Nephron progenitor cell (in vitro differentiated cells): ENCODE results near the gene EI24.
A peak's percentile ranks its signal among the peaks of the same experiment; 100 is the strongest.

ENCODE experiments used
- DNase-seq: peaks from one replicate; pipeline ENCODE4 v3.0.0; 2021
- H3K27ac Mint-ChIP-seq: 2 replicates; pipeline ENCODE4 v1.8.0; 2021; ENCODE audit warnings: mild to moderate bottlenecking, moderate library complexity, mixed read lengths
- H3K27me3 Mint-ChIP-seq: 2 replicates; pipeline ENCODE4 v1.8.0; 2021; ENCODE audit warnings: mild to moderate bottlenecking, low read depth, mixed read lengths; ENCODE audit not compliant: poor library complexity
- H3K36me3 Mint-ChIP-seq: 2 replicates; pipeline ENCODE4 v1.8.0; 2021; ENCODE audit warnings: low read depth, mixed read lengths
- H3K4me1 Mint-ChIP-seq: 2 replicates; pipeline ENCODE4 v1.8.0; 2021; ENCODE audit warnings: mixed read lengths
- H3K4me3 Mint-ChIP-seq: 2 replicates; pipeline ENCODE4 v1.8.0; 2021; ENCODE audit warnings: mild to moderate bottlenecking, moderate library complexity, mixed read lengths
- H3K9me3 Mint-ChIP-seq: 2 replicates; pipeline ENCODE4 v1.8.0; 2021; ENCODE audit warnings: mild to moderate bottlenecking, moderate library complexity, mixed read lengths
- CTCF ChIP-seq: fragments of 200-600 bp; sonication (generic); IDR thresholded peaks from 2 replicates; pipeline ENCODE4 v1.5.0; 2021; ENCODE audit warnings: antibody characterized with exemption

The EI24 gene

GRCh38 chr11:125559888-125560287 lies 9.4 kb upstream of the EI24 start:
- TF ChIP-seq CTCF, result no peak
- H3K27ac Mint-ChIP-seq, result no peak overlapping the region

GRCh38 chr11:125561924-125562323 lies 7.4 kb upstream of the EI24 start:
- Mint-ChIP-seq H3K4me3 (no peak overlapping the region), H3K36me3 (no peaks in the 10 kb centered on the region), H3K4me1 (no peaks in the 10 kb centered on the region)

More at GRCh38 chr11:125559888-125560287, 9.4 kb upstream of the EI24 start:
- Mint-ChIP-seq H3K4me3 (no peak overlapping the region), H3K4me1 (no peaks in the 10 kb centered on the region), H3K27me3 (peaks cover 8% of the 10 kb centered on the region), H3K36me3 (no peaks in the 10 kb centered on the region), H3K9me3 (peaks cover 24% of the 10 kb centered on the region)
- no peak for DNase-seq

GRCh38 chr11:125562430-125562829 lies 6.8 kb upstream of the EI24 start:
- Mint-ChIP-seq H3K27me3 (peaks cover 4% of the 10 kb centered on the region), H3K27ac (no peak overlapping the region), H3K4me3 (no peak overlapping the region), H3K36me3 (no peaks in the 10 kb centered on the region), H3K9me3 (peaks cover 10% of the 10 kb centered on the region), H3K4me1 (no peaks in the 10 kb centered on the region)
- no peak for DNase-seq
- no peak for TF ChIP-seq CTCF

More at GRCh38 chr11:125561924-125562323, 7.4 kb upstream of the EI24 start:
- Mint-ChIP-seq H3K27me3 (peaks cover 4% of the 10 kb centered on the region), H3K9me3 (peaks cover 11% of the 10 kb centered on the region), H3K27ac (no peak overlapping the region)
- DNase-seq, result no peak
- no peak for TF ChIP-seq CTCF

GRCh38 chr11:125564357-125564756 lies 4.9 kb upstream of the EI24 start:
- H3K27me3 Mint-ChIP-seq, result peaks cover 7% of the 10 kb centered on the region
- H3K4me3 Mint-ChIP-seq, result no peak overlapping the region
- TF ChIP-seq CTCF, result no peak
- no peaks in the 10 kb centered on the region for H3K36me3 Mint-ChIP-seq
- no peaks in the 10 kb centered on the region for H3K4me1 Mint-ChIP-seq
- no peak for DNase-seq
- peaks cover 9% of the 10 kb centered on the region for H3K9me3 Mint-ChIP-seq
- H3K27ac Mint-ChIP-seq, result no peak overlapping the region

DNA sequence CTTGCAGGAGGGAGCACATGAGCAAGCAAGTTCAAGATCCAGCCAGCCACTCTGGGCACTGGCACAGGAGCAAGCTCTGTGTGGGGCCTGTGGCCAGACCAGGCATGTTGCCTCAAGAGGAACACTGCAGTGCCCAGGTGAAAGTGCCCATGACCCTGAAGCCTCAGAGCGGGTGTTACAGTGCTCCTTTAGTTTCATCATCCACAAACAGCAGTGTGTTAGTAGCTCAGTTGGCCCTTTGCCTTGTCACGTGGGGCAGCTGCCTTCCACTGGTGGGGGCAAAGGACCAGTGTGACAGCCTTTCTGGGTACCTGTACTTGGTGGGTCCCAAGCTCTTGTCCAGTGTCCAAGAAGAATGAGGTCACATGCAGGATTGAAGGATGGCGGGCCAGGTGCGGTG lies 3.0 kb upstream of the EI24 start:
- peaks cover 15% of the 10 kb centered on the region for H3K4me1 Mint-ChIP-seq
- H3K27ac Mint-ChIP-seq, result no peak overlapping the region
- TF ChIP-seq CTCF, result no peak
- peaks cover 4% of the 10 kb centered on the region for H3K27me3 Mint-ChIP-seq
- H3K9me3 Mint-ChIP-seq, result peaks cover 9% of the 10 kb centered on the region
- no peaks in the 10 kb centered on the region for H3K36me3 Mint-ChIP-seq
- DNase-seq, result no peak
- no peak overlapping the region for H3K4me3 Mint-ChIP-seq

DNA sequence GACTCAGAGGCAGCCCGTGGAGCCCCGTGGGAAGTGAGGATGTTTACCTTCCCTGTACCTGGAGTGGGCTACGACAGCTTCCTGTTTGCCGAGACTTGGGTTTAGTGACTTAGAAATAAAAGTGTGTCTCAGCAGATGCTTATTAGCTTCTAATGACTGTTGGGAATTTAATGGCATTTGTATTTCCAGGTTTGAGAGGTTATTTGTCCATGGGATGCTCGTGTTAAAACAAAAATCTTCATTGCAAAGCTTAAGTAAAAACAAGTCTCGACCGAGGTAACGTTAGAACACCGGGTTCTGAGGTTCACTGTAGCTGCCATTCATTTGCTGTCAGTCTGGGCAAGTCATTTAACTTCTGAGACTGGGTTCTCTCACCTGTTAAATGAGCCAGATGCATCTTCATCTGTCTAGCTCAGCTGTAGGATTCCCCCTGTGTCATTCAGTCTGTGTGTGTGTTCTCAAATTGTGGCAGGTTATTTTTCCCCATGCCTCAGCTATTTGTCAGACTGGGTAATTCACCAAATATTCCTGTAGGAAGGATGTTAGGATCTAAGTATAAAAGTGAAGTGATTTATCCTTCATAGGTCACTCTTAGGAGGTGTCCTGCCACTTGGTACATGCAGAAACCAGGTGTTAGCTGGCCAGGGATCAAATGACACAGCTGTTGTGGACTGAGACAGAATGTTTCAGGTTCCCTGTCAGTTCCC lies 791 bp downstream of the EI24 start:
- Mint-ChIP-seq H3K4me3 (peak overlapping the region; percentile 90), H3K4me1 (peaks cover 15% of the 10 kb centered on the region), H3K36me3 (peaks cover 27% of the 10 kb centered on the region), H3K27me3 (peaks cover 4% of the 10 kb centered on the region), H3K27ac (peak overlapping the region; percentile 36), H3K9me3 (peaks cover 9% of the 10 kb centered on the region)
- no peak for DNase-seq
- TF ChIP-seq CTCF, result no peak
